Measurements from ENCODE around the gene BMP8A.

DNA sequence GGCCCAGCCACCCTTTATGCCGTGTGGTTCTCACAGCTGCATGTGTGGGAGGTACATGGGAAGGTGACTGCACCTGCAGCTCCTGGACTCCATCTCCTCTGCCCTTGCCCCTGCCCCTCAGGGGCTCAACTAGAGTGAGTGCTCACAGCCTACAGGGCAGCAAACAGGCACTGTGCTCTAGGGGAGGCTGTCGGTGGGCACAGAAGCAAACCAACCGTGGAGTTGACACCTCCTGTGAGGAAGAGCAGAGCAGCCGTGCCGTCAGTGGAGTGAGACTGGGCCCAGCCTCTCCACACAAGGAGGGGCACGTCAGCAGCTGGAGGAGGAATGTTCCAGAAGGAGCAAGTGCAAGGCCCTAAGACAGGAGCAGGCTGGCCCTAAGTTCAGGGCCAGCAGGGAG, 32.7 kb downstream of the BMP8A start:
- TF ChIP-seq PHF8 (conservative IDR thresholded peaks at IDR 0.05; ENCODE audit: low read depth, low read length) (no peak), CREB1 (IDR thresholded peaks at IDR 0.05) (no peak), YY1 (IDR thresholded peaks at IDR 0.05; ENCODE audit: low read depth, low read length) (no peak), POLR2AphosphoS5 (IDR thresholded peaks at IDR 0.05; ENCODE audit: low read depth, low read length) (no peak), TAF1 (IDR thresholded peaks at IDR 0.05; ENCODE audit: low read depth, low read length) (no peak), TBP (IDR thresholded peaks at IDR 0.05; ENCODE audit: low read depth, low read length) (no peak), RAD21 (IDR thresholded peaks at IDR 0.05 in 1 of 2, conservative IDR thresholded peaks at IDR 0.05 in 1 of 2; ENCODE audit: low read depth in 2 of 2, low read length in 2 of 2) (no peak), RXRA (IDR thresholded peaks at IDR 0.05; ENCODE audit: insufficient read depth, low read depth, low read length) (no peak)
- TF ChIP-seq, protein P1, sequence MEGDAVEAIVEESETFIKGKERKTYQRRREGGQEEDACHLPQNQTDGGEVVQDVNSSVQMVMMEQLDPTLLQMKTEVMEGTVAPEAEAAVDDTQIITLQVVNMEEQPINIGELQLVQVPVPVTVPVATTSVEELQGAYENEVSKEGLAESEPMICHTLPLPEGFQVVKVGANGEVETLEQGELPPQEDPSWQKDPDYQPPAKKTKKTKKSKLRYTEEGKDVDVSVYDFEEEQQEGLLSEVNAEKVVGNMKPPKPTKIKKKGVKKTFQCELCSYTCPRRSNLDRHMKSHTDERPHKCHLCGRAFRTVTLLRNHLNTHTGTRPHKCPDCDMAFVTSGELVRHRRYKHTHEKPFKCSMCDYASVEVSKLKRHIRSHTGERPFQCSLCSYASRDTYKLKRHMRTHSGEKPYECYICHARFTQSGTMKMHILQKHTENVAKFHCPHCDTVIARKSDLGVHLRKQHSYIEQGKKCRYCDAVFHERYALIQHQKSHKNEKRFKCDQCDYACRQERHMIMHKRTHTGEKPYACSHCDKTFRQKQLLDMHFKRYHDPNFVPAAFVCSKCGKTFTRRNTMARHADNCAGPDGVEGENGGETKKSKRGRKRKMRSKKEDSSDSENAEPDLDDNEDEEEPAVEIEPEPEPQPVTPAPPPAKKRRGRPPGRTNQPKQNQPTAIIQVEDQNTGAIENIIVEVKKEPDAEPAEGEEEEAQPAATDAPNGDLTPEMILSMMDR (IDR thresholded peaks at IDR 0.05; ENCODE audit: control extremely low read depth in 1 of 3, insufficient read depth in 1 of 3, low read depth in 1 of 3, low read length in 3 of 3) = no peak

Measured in H1 (cell line).